Occipital lobe (tissue), 2 donors: ENCODE measurements around the gene TMEM108. TPM values are rescaled to one million over a fixed set of nuclear protein-coding genes. Genes with fewer than 3 reads are reported as not detected.

Experiments
- DNase-seq: peaks from one replicate; lab custom pipeline; 2025; lab: John Stamatoyannopoulos, UW
- total RNA-seq: library from RNA; depleted of rRNA; stranded (reverse); fragments of >200 nt; gene quantifications from one replicate; pipeline ENCODE4 v1.2.3, GENCODE V29; 2014

TMEM108 gene
- total RNA-seq, 1 donor from 2014 or later, result 27.1 TPM

DNA sequence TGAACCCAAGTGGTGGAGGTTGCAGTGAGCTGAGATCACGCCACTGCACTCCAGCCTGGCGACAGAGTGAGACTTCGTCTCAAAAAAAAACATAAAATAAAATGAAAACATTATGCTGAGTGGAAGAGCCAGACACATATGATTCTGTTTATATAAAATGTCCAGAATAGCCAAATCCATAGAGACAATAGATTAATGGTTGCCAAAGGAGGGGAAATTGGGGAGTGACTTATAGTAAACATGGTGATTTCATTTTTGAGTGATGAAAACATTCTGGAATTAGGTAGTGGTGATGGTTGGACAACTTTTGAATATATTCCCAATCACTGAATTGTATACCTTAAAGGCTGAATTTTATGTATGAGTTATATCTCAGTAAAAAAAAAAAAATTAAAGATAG, 189.6 kb downstream of the TMEM108 start:
- DNase-seq, result no peak

DNA sequence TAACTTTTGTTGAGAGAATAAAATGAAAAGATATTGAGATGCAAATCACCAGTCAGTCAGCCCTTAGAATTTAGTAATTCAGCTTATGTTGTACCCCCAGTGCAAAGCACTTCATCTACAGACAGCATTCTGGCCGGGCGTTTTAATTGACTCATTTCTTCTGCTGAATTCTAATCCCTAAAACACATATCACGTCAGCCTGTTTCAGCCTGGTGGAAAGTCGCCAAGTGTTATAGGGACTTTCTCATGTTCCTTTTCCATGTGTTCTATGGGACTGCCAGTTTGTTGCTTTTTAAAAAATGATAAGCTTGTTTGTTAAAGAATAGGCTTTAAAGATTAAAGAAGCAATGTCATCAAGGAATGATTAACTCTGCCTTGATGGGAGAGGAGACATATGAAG, 192.0 kb downstream of the TMEM108 start:
- no peak for DNase-seq

DNA sequence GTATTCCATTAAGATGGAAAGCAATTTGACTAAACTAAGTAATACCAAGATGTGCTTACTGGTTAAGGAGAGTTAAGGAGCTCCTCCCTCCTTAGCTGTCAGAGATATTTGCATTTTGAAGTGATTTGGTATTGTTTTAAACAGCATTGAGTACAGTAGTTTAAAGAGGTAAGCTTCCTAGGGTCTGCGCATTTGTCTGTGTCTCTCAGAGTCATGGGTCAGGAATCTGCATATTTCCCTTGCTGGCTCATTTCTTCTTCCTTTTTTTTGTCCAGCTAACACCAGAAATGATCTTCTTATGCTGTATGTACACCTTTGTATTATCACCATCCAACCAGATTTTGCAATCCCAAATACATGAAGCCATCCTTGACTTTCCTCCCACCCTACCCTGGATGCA, 198.7 kb downstream of the TMEM108 start:
- DNase-seq, result no peak

DNA sequence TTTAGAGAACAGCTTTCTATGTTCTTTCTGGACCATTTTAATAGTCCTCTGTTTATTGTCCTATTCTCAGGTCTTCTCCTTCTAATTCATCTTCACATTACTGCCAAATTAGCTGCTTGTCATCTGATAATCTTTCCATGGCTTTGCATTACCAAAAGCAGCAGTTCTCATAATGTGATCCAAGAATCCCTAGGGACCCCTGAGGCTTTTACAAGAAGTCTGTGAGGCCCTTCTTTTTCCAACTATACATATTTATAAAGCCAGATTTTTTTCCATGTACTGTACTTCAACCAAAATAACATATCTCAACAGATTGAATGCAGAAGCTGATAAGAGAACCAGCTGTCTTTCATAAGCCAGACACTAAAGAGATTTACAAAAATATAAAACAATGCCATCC, 199.2 kb downstream of the TMEM108 start:
- DNase-seq, result no peak

DNA sequence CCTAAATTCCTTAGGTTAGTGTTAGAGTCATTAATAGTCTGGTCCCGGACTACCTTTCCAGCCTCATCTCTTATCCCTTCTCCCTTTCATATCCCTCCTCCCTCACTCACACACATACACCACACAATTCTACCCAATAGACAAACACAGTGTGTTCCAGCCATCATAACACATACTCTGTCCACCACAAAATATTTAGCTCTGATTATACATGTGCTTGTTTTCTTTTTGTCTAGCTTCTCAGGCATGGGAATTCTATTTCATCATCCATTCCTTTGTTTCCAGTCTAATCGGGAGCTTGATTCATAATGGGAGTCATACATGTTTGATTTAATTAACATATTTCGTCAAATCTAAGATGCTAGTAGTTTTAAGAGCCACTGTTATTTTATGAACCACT, 199.8 kb downstream of the TMEM108 start:
- no peak for DNase-seq

DNA sequence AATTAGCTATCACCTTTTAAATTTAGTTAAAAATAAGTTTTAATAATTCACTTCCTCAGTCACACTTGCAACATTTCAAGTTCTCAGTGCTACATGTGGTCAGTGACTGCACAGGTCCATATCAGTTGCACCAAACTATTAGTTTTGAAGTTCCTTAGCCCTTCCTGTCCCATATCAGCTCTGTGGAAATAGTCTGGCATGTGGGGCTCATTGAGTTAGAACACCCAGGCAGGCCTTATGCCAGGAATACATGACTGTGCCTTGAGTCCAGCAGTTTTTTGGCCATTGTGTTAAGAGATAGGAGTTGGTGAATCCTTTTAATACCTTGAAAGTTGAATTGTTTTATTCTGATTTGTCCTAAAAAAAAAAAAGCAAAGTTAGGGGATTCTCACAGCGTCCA, 207.9 kb downstream of the TMEM108 start:
- no peak for DNase-seq

DNA sequence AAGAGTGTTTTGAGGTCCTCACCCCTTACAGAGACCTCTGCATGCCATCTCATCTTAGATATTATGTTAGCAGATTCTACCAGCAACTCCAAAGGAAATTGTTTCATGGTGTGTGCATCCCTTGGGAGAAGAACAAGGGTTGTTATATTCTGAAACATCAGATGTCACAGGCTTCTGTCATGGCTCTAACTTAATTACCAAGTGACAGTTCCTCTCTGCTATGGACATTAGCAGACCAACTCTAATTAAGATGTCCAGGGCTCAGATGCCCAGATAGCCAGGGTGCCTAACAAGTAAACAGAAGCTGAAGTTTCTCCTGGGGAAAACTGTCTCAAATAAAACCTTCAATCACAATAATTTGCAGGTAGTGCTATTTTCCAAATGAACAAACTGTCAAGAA, 208.6 kb downstream of the TMEM108 start:
- no peak for DNase-seq

DNA sequence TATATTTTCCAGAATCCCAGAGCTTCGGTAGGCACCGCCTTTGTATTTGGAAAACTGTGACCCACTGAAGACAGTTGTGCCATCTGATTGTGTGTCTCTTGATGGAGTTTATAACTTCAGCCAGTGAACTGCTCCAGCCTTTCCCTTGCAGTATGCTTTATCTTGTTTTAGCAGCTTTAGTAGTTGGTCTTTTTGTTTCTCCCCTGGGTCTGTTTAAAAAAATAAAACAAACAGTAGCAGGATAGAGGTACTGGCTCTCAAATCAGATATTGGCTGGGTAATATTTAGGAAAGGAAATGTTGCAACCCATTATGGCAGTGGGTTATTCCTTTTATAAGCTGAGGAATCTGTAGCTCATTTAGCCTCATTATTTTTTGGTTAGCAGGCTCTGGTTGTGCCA, 210.2 kb downstream of the TMEM108 start:
- no peak for DNase-seq

DNA sequence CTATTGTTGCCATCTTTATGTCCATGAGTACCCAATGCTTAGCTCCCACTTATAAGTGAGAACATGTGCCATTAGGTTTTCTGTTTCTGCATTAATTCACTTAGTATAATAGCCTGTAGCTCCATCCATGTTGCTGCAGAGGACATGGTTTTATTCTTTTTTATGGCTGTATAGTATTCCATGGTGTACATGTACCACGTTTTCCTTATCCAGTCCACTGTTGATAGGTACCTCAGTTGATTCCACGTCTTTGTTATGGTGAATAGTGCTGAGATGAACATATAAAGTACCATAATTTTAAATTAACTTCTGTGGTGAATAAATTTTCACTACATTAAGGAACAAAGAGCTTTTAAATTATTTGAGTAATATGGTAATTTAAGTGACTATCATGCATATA, 211.3 kb downstream of the TMEM108 start:
- DNase-seq, result no peak

DNA sequence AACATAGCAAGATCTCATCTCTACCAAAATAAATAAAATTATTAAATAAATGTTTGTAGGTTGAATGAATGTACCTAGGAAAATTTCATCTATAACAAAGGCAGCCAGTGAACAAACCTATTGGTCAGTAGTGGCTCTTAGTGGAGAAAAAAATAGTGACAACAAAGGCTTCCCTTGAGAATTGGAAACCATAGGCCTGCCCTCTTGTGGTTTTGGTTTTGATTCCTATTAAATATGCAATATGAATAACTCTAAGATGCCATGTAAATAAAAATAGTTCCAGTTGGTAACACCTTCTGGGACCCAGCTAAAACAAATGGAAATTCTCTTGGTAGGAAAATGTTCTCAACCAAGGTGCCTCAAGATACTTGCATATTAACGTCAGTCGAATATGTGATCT, 216.0 kb downstream of the TMEM108 start:
- no peak for DNase-seq

DNA sequence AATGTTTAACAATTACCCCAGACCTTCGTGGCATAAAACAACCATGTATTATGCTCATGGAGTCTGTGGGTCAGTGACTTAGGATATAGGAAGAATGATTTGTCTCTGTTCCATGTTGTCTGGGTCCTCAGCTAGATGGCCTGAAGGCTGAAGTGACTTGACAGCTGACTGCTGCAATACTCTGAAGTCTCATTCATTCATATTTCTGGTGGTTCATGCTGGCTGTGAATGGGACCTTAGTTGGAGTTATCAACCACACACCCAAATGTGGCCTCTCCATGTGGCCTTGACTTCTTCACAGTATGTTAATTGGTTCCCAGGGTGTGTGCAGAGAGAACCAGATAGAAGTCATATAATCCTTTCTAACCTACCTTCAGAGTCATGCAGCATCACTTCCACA, 216.5 kb downstream of the TMEM108 start:
- DNase-seq, result no peak

DNA sequence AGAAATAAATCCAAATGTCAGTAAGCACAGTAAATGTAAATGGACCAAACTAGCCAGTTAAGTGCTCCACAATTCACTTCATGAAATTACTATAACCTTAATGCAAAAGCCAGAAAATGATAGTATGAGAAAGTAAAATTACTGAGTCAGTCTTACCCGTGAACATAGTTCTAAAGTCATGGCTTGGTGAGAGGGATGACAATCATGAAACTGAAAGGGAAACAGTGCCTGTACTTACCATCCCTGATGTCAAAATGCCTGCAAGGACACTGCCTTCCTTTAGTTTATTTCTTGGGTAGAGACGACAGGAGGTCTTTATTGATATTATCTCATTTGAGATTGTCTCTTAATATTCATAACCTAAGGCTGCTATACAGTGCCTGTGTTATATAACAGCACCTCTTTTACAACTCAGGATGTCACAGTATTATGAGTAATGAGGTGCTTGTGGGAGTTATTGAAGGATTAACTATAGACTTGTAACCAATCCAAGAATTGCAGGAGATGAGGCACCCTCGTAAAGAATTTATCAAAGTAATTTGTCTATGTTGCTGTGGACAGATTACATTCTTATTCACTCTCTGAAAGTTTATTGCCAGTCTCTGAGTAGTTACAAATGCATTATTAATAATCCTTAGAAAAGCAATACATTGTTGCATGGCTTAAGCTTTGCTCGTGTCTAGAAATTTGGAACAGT, 218.7 kb downstream of the TMEM108 start:
- DNase-seq, result no peak

DNA sequence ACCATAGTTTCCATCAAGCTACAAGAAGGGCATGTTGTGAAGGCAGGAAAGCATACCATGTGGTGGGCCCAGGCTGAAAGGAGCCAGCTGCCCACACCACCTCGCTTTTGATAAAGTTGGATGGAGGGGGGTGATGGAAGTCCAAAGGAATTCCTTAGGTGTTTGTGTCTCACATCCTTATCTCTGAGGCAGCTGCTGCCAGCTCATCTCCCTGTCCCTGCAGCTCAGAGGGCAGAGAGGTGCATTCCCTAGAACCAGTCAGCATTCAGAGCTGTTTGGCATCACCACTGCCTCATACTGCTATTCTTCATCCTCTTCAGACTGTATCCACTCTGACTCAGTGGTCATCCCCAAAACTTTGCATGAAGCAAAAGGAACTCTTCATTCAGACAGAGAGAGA, 220.2 kb downstream of the TMEM108 start:
- no peak for DNase-seq

DNA sequence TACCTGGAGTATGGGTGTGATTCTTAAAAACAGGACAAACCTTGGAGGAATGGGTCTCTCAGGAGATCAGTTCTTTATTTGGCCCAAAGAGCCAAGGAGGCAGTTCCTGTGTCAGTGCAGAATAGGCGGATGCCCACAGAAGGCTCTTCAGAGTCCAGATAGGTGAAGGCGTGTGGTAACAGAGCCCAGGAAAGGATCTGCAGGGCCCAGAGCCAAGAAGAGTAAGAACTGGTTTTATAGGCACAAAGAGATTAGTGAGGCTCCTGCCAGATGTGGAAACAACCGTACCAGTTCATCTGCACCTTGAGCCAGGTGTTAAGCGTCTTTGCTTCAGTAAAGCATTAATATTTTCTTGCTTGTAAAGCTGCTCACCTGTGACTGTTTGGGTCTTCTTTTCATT, 221.6 kb downstream of the TMEM108 start:
- no peak for DNase-seq

DNA sequence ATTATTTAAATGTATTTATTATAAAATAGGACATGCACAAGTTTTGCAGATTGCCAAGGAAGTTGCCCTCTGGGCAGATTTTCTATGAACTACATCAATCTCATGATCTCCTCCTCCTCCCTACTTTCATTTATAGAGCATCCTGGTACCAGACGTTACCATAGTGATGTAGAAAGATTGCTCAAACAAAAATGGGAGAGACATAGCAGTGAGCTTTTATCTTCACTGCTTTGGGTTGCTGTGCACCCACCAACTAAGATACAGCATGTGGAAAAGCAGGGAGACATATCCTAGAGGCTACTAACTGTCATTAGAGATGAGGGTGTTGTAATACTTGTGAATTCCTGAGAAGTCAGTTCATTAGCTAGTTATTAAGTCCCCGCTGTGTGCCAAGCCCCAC, 224.1 kb downstream of the TMEM108 start:
- no peak for DNase-seq

DNA sequence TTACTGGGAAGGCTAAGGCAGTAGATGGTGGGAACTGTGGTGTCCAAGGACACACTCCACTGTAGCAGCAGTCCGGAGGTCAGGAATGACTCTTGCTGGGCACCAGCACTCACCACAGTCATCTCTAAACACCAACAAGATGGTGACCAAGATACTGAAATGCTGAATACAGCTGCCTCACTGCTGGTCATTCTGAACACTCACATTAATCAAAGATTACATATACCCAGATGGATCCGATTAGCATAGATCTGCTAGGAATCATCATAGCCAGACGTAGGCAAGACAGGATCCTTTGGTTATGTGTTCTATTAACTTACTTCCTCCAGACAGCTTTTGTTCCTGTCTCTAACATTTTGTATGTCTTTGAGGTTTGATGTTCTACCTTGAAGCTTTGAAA, 226.7 kb downstream of the TMEM108 start:
- DNase-seq, result no peak

DNA sequence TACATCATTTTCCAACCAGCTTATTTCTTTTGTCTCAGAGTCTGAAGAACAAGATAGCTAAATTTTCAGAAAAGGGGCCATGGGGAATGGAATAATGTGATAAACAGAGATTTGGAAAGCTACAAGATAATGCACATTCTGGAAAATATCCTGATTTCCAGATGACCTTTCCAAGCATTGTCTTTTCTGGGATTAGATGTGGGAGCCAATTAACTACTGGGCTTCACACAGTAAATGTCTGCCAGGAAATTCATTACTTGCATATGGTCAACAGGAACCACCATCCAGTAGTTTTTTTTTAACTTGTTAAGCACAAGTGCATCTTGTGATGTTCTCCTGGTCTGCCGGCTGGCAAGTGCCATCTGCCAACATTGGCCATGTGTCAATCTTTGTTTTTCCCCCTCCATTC, 230.5 kb downstream of the TMEM108 start:
- DNase-seq, result no peak

DNA sequence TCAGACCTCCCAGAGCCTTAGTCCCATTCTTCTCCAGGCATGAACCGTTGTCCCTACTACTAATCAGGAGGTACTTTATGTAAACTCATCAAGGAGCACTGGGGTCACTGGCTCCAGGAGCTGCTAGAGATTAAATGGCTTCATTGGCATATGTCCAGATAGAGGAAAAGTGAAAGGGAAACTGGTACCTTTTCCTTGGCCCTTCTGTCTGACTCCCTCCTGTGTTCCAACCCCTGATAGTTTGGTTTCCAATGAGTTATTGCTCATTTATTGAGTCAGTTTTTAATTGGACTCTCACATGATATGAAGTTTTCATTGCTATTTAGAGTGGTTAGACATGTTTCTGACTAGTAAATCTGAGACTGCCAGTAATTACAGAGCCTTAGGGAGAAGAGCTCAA, 231.2 kb downstream of the TMEM108 start:
- DNase-seq, result no peak

DNA sequence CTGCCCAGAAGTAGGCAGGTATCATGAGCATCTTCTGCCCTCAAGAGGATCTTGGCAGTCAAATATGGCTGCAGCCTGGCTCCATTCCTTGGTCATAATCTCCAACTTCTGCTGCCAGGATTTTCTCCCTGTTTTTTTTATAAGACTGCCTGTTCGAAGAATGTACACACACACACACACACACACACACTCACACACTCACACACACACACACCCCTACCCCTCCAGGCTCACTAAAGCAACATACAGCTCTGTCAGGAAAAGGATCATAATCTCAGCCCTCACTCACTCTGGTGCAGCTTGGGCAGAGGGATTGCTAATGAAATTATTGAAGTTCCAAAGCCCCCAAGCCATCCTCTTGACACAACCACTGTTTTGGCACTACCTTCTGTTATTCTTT, 232.4 kb downstream of the TMEM108 start:
- no peak for DNase-seq

DNA sequence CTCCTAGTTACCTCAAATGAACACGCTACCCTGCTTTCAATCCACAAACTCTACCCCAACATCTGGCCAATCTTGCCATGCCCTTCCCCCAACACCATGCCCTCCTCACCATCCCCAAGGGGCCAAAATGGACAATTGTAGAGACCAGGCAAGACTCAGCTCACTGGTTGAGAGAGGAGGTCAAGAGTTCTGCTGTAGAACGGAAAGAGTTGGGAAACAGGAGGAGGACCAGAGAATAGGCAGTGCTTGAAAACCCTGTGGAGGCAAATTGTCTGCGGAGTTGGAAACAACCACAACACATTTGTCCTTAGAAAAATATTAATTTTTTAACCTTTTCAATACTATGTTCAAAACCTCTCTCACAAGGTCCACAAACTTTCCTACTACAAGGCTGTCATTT, 232.9 kb downstream of the TMEM108 start:
- DNase-seq, result no peak

DNA sequence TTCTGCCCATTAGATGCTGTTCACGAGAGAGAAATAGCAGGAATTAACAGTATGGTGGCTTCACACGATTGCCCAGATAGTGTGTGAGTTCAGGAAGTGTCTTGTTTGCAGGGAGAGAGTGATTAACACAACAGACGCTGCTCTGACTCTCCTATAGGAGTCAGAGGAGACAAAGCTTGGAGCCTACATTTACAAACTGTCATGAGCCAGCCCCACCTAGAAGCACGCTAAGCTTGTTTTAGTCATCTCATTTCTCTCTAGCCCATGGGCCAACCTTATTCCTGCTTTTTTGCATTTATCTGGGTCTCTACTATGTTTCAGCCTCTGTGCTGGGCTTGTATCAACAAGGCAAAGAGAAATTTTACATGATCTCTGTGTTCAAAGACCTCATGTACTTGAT, 233.3 kb downstream of the TMEM108 start:
- DNase-seq, result no peak

DNA sequence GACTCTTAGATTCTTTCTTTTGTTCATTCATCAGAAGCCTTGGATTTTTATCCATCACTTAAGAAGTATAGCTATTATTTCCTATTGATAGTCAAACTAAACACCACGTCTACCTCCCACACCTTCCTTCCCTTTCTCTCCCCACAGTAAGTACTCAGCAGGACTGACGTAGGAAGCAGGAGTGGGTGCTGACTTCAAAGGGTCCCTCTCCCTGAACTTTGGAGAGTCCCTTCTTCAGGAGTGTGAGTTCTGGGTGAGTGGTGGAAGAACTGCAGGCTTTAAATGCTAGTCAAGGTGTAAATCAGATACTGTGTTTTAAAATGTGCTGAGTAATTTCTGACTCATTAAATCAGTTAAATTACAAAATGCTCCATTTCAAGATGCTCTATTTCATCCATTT, 235.2 kb downstream of the TMEM108 start:
- DNase-seq, result no peak

DNA sequence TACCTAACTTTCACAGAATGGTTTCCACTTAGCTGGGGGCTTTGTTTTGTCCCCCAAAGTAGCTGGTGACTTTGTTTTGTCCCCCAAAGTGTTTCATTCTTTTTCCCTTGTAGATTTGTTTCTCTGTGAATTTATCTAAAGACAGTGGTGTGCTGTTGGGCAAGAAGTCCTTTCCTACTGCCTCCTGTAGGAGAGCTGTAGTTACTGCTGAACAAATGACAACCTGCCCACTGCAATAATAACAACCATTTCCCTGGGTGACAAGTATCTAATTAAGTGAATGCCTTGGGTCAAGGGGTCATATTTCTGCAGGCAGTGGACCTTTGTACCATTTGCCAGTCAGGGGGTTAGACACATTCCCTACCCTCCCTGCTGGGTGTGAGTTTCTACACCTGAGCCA, 236.3 kb downstream of the TMEM108 start:
- no peak for DNase-seq

DNA sequence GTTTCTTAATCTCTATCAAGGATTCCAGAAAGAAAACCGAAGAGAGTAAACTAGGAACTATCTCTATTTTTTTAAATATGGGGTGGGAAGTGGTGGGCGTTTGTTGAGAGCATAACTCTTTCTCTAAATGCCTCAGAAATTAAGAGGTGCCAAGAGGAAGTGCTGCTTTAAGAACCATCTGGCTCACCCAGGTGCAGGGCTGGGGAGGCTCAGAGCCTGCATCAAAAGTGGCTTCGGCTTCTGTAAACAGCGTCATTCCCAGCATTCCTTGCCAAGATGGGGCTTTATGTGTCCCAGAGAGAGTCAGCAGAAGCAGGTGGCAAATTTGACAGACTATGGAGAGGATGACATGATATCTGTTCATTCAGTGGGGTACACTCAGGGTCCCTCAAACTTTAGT, 238.4 kb downstream of the TMEM108 start:
- DNase-seq, result no peak
